Measurements from ENCODE around the gene CHST11. TPM values are rescaled to one million over a fixed set of nuclear protein-coding genes. Genes with fewer than 3 reads are reported as not detected.
A peak's percentile ranks its signal among the peaks of the same experiment; 100 is the strongest.

The CHST11 gene
- total and polyA plus RNA-seq, 10 donors, result 5.2 to 65.1 (median 48.4) TPM

DNA sequence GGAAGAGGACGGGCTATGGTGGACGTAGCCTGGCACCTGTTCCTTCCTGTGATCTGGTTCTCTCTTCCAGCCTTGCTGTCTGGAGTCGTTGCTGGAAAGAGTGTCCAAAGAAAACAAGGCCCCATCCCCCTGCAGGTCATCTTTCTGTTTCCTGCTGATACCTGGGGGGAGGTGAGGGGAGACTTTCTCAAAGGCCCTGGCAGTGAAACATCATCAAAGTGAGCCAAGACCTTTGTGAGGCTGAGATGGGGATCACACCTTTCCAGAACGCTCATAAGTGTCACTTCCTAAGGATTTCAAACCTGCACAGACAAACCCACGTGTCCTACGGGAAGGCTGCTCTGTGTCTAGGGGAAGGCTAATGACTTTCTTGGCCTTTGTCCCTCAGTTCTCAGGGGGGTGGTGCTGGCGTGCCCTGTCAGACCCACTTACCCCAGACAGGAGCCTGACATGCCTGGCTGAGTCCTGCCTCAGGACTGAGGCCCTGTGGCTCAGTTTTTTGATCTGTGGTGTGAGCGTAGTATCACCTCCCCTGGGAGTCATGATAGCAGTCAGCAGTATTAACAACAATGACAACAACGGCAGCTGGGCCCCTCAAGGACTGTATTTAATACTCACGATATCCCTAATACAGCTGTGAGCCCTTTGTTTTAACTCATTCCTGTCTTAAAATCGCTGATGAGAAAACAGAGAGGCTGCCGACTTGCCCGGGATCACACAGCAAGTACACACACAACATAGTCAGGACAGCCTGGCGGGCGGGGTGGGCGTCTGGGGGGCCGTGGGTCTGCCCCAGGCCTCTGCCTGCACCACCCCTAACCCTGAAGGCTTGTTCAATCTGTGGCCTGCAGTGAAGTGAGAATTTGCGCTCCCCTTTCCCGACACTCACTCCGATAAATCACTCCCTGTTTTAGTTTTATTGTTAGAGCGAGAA, 266.1 kb downstream of the CHST11 start:
- H3K4me3 ChIP-seq, result no peak overlapping the region
- peak; percentile 58 for DNase-seq
- no peaks in the 10 kb centered on the region for H3K27me3 ChIP-seq (replicated peaks in 1 of 7)
- intact Hi-C loops (cut with DNase I; ENCODE audit: low total_unique reads), result no loop called here
- peak overlapping the region in 1 of 8 donors; percentile 19 for H3K27ac ChIP-seq
- peaks cover 16 to 79% (median 39%) of the 10 kb centered on the region in 6 donors for H3K4me1 ChIP-seq
- H3K9me3 ChIP-seq, result no peaks in the 10 kb centered on the region
- TF ChIP-seq, protein P1, sequence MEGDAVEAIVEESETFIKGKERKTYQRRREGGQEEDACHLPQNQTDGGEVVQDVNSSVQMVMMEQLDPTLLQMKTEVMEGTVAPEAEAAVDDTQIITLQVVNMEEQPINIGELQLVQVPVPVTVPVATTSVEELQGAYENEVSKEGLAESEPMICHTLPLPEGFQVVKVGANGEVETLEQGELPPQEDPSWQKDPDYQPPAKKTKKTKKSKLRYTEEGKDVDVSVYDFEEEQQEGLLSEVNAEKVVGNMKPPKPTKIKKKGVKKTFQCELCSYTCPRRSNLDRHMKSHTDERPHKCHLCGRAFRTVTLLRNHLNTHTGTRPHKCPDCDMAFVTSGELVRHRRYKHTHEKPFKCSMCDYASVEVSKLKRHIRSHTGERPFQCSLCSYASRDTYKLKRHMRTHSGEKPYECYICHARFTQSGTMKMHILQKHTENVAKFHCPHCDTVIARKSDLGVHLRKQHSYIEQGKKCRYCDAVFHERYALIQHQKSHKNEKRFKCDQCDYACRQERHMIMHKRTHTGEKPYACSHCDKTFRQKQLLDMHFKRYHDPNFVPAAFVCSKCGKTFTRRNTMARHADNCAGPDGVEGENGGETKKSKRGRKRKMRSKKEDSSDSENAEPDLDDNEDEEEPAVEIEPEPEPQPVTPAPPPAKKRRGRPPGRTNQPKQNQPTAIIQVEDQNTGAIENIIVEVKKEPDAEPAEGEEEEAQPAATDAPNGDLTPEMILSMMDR (IDR thresholded peaks at IDR 0.05 in 8 of 11, conservative IDR thresholded peaks at IDR 0.05 in 3 of 11), result no peak
- TF ChIP-seq POLR2A (IDR thresholded peaks at IDR 0.05), result no peak
- TF ChIP-seq POLR2AphosphoS5 (IDR thresholded peaks at IDR 0.05), result no peak
- 76 to 89% (median 82%) methylated on average over 21 of the region's 21 CpGs for WGBS, 5 donors
- H3K36me3 ChIP-seq, result no peaks in the 10 kb centered on the region

DNA sequence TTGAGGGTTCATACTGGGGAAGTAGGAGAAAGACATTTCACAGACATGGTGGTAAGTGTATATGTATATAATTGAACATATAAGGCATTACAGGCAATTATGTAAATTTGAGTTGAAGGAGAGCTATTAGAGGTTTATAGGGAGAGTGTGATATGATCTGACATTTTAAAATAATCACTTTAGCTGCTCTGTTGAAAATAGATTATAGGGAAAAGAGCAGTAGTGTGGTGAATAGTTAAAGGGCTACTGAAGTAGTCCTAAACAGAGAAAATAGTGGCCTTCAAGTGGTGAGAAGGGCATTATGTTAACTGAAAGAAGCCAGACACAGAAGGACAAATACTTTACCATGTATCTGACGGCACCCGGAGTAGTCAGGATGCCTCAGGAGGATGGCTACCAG, 267.1 kb downstream of the CHST11 start:
- Histone ChIP-seq H3K27ac (no peak overlapping the region), H3K9me3 (no peaks in the 10 kb centered on the region), H3K36me3 (no peaks in the 10 kb centered on the region), H3K27me3 (replicated peaks in 1 of 7) (no peaks in the 10 kb centered on the region), H3K4me1 (peaks cover 16 to 79% (median 44%) of the 10 kb centered on the region in 6 donors), H3K4me3 (no peak overlapping the region)
- 95 to 98% (median 97%) methylated on average over 2 of the region's 2 CpGs for WGBS, 5 donors
- intact Hi-C loops (cut with DNase I; ENCODE audit: low total_unique reads), result no loop called here
- no peak for DNase-seq
- TF ChIP-seq POLR2A (IDR thresholded peaks at IDR 0.05), result no peak
- TF ChIP-seq POLR2AphosphoS5 (IDR thresholded peaks at IDR 0.05), result no peak
- TF ChIP-seq, protein P1 (IDR thresholded peaks at IDR 0.05 in 8 of 11, conservative IDR thresholded peaks at IDR 0.05 in 3 of 11), result no peak

DNA sequence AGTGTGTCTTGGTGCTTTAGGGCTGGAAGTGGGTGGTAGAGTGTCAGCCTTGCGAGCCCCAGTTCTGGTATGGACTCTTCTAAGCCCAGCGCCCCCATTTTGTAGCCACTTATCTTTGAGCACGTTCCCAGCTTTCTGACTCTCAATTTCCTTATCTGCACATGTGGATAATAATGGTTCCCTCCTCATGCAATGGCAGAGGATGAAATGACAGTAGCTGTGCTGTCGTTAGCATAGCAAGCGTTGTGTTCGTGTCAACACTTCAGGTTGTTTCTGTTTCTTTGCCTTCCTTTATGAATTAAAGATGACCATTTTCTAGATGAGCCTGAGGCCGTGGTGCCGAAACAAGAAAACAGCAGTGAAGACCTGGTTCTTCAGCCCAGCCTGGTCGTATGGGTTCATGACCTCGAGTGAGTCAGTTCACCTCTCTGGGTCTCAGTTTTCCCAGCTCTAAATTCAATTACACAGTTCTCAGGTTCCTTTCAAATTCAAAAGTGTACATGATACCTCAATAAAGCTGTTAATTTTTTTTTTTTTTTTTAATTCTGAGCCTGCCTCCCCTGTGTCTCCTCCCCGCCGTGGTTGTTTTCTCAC, 268.3 kb downstream of the CHST11 start:
- DNase-seq, result no peak
- Histone ChIP-seq H3K36me3 (peaks cover 0 to 9% (median 0%) of the 10 kb centered on the region in 6 donors), H3K27ac (no peak overlapping the region), H3K9me3 (no peaks in the 10 kb centered on the region), H3K27me3 (replicated peaks in 1 of 7) (no peaks in the 10 kb centered on the region), H3K4me3 (no peak overlapping the region), H3K4me1 (peaks cover 11 to 79% (median 39%) of the 10 kb centered on the region in 6 donors)
- TF ChIP-seq, protein P1 (IDR thresholded peaks at IDR 0.05 in 8 of 11, conservative IDR thresholded peaks at IDR 0.05 in 3 of 11), result no peak
- TF ChIP-seq POLR2AphosphoS5 (IDR thresholded peaks at IDR 0.05) (no peak), POLR2A (IDR thresholded peaks at IDR 0.05) (no peak)
- 91 to 95% (median 94%) methylated on average over 12 of the region's 12 CpGs for WGBS, 5 donors
- intact Hi-C loops (cut with DNase I; ENCODE audit: low total_unique reads), result no loop called here

DNA sequence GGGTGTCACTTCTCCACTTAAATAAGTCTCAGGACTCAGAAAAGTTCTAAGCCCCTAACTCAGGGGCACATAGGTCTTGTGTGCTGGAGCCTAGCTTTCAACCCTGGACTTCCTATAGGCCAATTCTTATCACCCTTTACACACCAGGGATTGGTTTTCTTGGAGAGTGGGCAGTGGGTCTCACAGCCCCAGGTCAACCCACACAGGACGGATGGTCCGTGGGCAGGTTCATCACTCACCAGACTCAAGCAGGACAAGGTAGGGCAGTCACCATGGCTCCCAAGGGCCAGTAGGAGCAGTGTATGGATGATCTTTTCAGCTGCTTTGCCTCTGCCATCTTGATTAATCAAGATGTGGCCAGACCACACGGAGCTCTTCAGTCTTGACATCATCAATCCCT, 268.9 kb downstream of the CHST11 start:
- Histone ChIP-seq H3K27me3 (replicated peaks in 1 of 7) (no peaks in the 10 kb centered on the region), H3K4me3 (no peak overlapping the region), H3K27ac (no peak overlapping the region), H3K36me3 (peaks cover 0 to 9% (median 0%) of the 10 kb centered on the region in 6 donors), H3K4me1 (peaks cover 6 to 79% (median 37%) of the 10 kb centered on the region in 6 donors), H3K9me3 (no peaks in the 10 kb centered on the region)
- TF ChIP-seq, protein P1 (IDR thresholded peaks at IDR 0.05 in 8 of 11, conservative IDR thresholded peaks at IDR 0.05 in 3 of 11), result no peak
- TF ChIP-seq POLR2A (IDR thresholded peaks at IDR 0.05), result no peak
- no peak for TF ChIP-seq POLR2AphosphoS5 (IDR thresholded peaks at IDR 0.05)
- peak; percentile 36 for DNase-seq
- intact Hi-C loops (cut with DNase I; ENCODE audit: low total_unique reads), result no loop called here
- WGBS, 5 donors, result 87 to 100% (median 93%) methylated on average over 3 of the region's 3 CpGs

All from spleen (tissue), 11 donors.